Measurements from ENCODE around the gene WNT7A.
"Not testable (repeated sequence)": the region's sequence is repeated elsewhere in the genome, so short reads cannot be mapped to it uniquely, and the experiment has no call there.

WNT7A gene

GRCh38 chr3:13879946-13880810 is at the start of gene WNT7A:
Gene WNT7A, minus strand, starts transcription at chr3:13880071. Its CDS starts 255 bp downstream, at chr3:13879816.
- DNase-seq, result peak; percentile 66

GRCh38 chr3:13928741-13929140 is 48.9 kb upstream of the WNT7A start:
- not testable (repeated sequence) for DNase-seq

GRCh38 chr3:13927295-13927694 is 47.4 kb upstream of the WNT7A start:
- no peak for DNase-seq

GRCh38 chr3:13916375-13916774 is 36.5 kb upstream of the WNT7A start:
- no peak for DNase-seq

- DNase-seq, result no peak
Observed at GRCh38 chr3:13902648-13903238, 22.9 kb upstream of the WNT7A start.

- no peak for DNase-seq
Observed at GRCh38 chr3:13901935-13902584, 22.2 kb upstream of the WNT7A start.

GRCh38 chr3:13898346-13898745 is 18.5 kb upstream of the WNT7A start:
- DNase-seq, result no peak

GRCh38 chr3:13896473-13897154 is 16.7 kb upstream of the WNT7A start:
- DNase-seq, result peak; percentile 52

GRCh38 chr3:13895155-13896105 is 15.6 kb upstream of the WNT7A start:
- DNase-seq, result peak; percentile 93

GRCh38 chr3:13894807-13895154 is 14.9 kb upstream of the WNT7A start:
- DNase-seq, result no peak

- DNase-seq, result no peak
Observed at GRCh38 chr3:13894096-13894806, 14.4 kb upstream of the WNT7A start.

- DNase-seq, result no peak
Observed at GRCh38 chr3:13892304-13892703, 12.4 kb upstream of the WNT7A start.

GRCh38 chr3:13891492-13892073 is 11.7 kb upstream of the WNT7A start:
- no peak for DNase-seq

- DNase-seq, result no peak
Observed at GRCh38 chr3:13891017-13891392, 11.1 kb upstream of the WNT7A start.

GRCh38 chr3:13890377-13891016 is 10.6 kb upstream of the WNT7A start:
- DNase-seq, result peak; percentile 40

- no peak for DNase-seq
Observed at GRCh38 chr3:13888576-13888975, 8.7 kb upstream of the WNT7A start.

GRCh38 chr3:13887495-13888300 is 7.8 kb upstream of the WNT7A start:
- no peak for DNase-seq

GRCh38 chr3:13886593-13887129 is 6.8 kb upstream of the WNT7A start:
- DNase-seq, result no peak

- DNase-seq, result no peak
Observed at GRCh38 chr3:13885704-13886010, 5.8 kb upstream of the WNT7A start.
